Stimulated activated naive CD4-positive, alpha-beta T cell (primary cell): ENCODE results near the gene TBC1D22A.
"Not testable (repeated sequence)": the region's sequence is repeated elsewhere in the genome, so short reads cannot be mapped to it uniquely, and the experiment has no call there.

Experiments used
- DNase-seq, 6 experiments: peaks; one replicate each; lab custom pipeline; 2025; lab: John Stamatoyannopoulos, UW

TBC1D22A gene

GRCh38 chr22:46813816-46814597, 51.6 kb downstream of the TBC1D22A start:
- DNase-seq: no peak

- no peak for DNase-seq
These were observed 52.7 kb downstream of the TBC1D22A start for GRCh38 chr22:46815132-46815531.

- no peak for DNase-seq
These were observed 53.1 kb downstream of the TBC1D22A start for GRCh38 chr22:46815559-46815895.

- no peak for DNase-seq
These were observed 53.7 kb downstream of the TBC1D22A start for GRCh38 chr22:46815896-46816731.

- not testable (repeated sequence) for DNase-seq
These were observed 54.9 kb downstream of the TBC1D22A start for GRCh38 chr22:46817390-46817789.

GRCh38 chr22:46823248-46823647, 60.8 kb downstream of the TBC1D22A start:
- no peak for DNase-seq

GRCh38 chr22:46823654-46824053, 61.2 kb downstream of the TBC1D22A start:
- no peak for DNase-seq

GRCh38 chr22:46824344-46824909, 62.0 kb downstream of the TBC1D22A start:
- DNase-seq: no peak

- DNase-seq: no peak
These were observed 62.6 kb downstream of the TBC1D22A start for GRCh38 chr22:46824980-46825544.

- DNase-seq: no peak
These were observed 64.1 kb downstream of the TBC1D22A start for GRCh38 chr22:46826438-46827135.

GRCh38 chr22:46827136-46827780, 64.8 kb downstream of the TBC1D22A start:
- peak in 1 of 6 experiments; percentile 5 for DNase-seq

- no peak for DNase-seq
These were observed 65.3 kb downstream of the TBC1D22A start for GRCh38 chr22:46827781-46828180.

GRCh38 chr22:46828323-46828900, 66.0 kb downstream of the TBC1D22A start:
- DNase-seq: no peak

GRCh38 chr22:46829117-46829891, 66.9 kb downstream of the TBC1D22A start:
- no peak for DNase-seq

- DNase-seq: no peak
These were observed 67.7 kb downstream of the TBC1D22A start for GRCh38 chr22:46829941-46830715.

GRCh38 chr22:46830841-46831240, 68.4 kb downstream of the TBC1D22A start:
- no peak for DNase-seq

- no peak for DNase-seq
These were observed 70.8 kb downstream of the TBC1D22A start for GRCh38 chr22:46833228-46833627.

- DNase-seq: no peak
These were observed 71.7 kb downstream of the TBC1D22A start for GRCh38 chr22:46834021-46834737.

- no peak for DNase-seq
These were observed 72.8 kb downstream of the TBC1D22A start for GRCh38 chr22:46835288-46835687.
